Measurements from ENCODE around the gene ARFGAP1. TPM values are rescaled to one million over a fixed set of nuclear protein-coding genes. Genes with fewer than 3 reads are reported as not detected.

ARFGAP1 gene
- total and polyA plus RNA-seq, 2 of the 8 experiments (the other 6 are each of a cell fraction or from before 2014, with no cell fraction given): 93.7 to 100 TPM

DNA sequence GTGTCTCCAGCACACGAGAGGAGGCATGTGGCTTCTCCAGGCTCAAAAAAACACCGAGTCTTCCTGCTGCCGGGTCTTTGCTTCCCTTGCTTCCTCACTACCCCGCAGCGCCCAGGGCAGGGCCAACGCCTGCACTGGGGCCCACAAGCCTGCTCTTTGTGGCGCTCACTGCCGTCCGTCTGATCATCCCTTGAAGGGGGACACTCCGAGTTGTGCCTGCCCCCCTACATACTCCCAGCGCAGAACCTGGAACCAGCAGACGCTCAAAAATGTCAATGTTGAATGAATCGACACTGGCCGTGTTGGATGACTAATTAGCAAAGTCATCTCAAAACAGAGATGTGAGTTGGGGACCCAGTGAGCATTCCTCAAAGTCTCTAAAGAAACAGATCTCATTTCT is 8.1 kb upstream of the ARFGAP1 start:
- no peak overlapping the region for H4K8ac ChIP-seq (ENCODE audit: extremely low read depth, insufficient read depth, low read length)
- H3K18ac ChIP-seq (ENCODE audit: extremely low read depth, low read length): no peak overlapping the region
- H3K9ac ChIP-seq (replicated peaks in 1 of 4; ENCODE audit: extremely low read depth in 1 of 4, low read depth in 3 of 4, low read length in 3 of 4): no peak overlapping the region; a peak in 1 of 7 replicates
- H2AFZ ChIP-seq (ENCODE audit: low read length): no peak overlapping the region
- no peak overlapping the region for H3K14ac ChIP-seq (ENCODE audit: insufficient read length)
- 0 out of 2 replicates have a peak overlapping the region, but pooled peaks have one; percentile 46 for H2BK15ac ChIP-seq (ENCODE audit: low read length)
- H3K27ac ChIP-seq (ENCODE audit: low read depth, low read length): no peak overlapping the region
- no peaks in the 10 kb centered on the region for H3K36me3 ChIP-seq (ENCODE audit: control insufficient read depth in 2 of 4, insufficient read depth in 4 of 4, low read length in 3 of 4)
- DNase-seq (ENCODE audit: low read depth in 1 of 2, low spot score in 2 of 2) (no peak), FAIRE-seq (no peak)
- no peak overlapping the region for H3K4me2 ChIP-seq (ENCODE audit: insufficient read depth in 1 of 2, low read depth in 2 of 2, low read length in 2 of 2)
- H3K4me3 ChIP-seq (ENCODE audit: extremely low read depth in 1 of 4, insufficient read depth in 2 of 4, low read depth in 3 of 4, low read length in 4 of 4): no peak overlapping the region
- H4K5ac ChIP-seq (ENCODE audit: insufficient read length, low read depth, low read length): no peak overlapping the region
- no peak overlapping the region for H3K23ac ChIP-seq (ENCODE audit: insufficient read length)
- H3K27me3 ChIP-seq (replicated peaks in 1 of 4; ENCODE audit: control insufficient read depth in 3 of 4, extremely low read depth in 1 of 4, insufficient read depth in 3 of 4, low read length in 3 of 4): peaks cover 0 to 2% (median 0%) of the 10 kb centered on the region in 4 experiments; a peak in 2 of 7 replicates
- no peak overlapping the region for H2AK5ac ChIP-seq (ENCODE audit: low read depth, low read length)
- H4K20me1 ChIP-seq (replicated peaks in 1 of 2; ENCODE audit: control insufficient read depth in 1 of 2, insufficient read depth in 2 of 2, low read length in 2 of 2): peaks cover 0 to 2% of the 10 kb centered on the region in 2 experiments
- no peak overlapping the region for H3K4ac ChIP-seq (replicated peaks; ENCODE audit: insufficient read length, low read depth, low read length)
- H3K9me3 ChIP-seq (ENCODE audit: insufficient read depth in 2 of 2, low read depth in 1 of 2, low read length in 1 of 2): no peaks in the 10 kb centered on the region
- ChIA-PET POLR2A (ENCODE audit: partially characterized antibody) (interaction anchor here (0.7 to 1.8 kb wide), 3 partner anchors 9 to 218 kb away, joined by 3 to 4 read pairs (median 3); no protein-coding TSS in a partner anchor), CTCF (ENCODE audit: partially characterized antibody) (interaction anchor here (0.6 to 11.0 kb wide), 3 partner anchors 9 to 40 kb away, joined by 3 to 63 read pairs (median 4); no protein-coding TSS in a partner anchor)
- TF ChIP-seq BCL11A (IDR thresholded peaks at IDR 0.05; ENCODE audit: low read depth in 2 of 2, low read length in 2 of 2) (no peak), CBX8 (IDR thresholded peaks at IDR 0.05; ENCODE audit: borderline replicate concordance, low read depth, low read length) (no peak)
- H2BK5ac ChIP-seq (ENCODE audit: low read depth, low read length): no peak overlapping the region
- no peaks in the 10 kb centered on the region for H3K79me1 ChIP-seq (ENCODE audit: low read depth, low read length)
- no peak overlapping the region for H3K56ac ChIP-seq (replicated peaks; ENCODE audit: insufficient read length, low read depth, low read length)
- H3K23me2 ChIP-seq (ENCODE audit: low read depth, low read length): no peaks in the 10 kb centered on the region
- 0 out of 2 replicates have a peak overlapping the region, but pooled peaks have one; percentile 68 for H2BK12ac ChIP-seq (ENCODE audit: low read depth, low read length)
- H2BK20ac ChIP-seq (ENCODE audit: low read length): no peak overlapping the region
- WGBS, 2 experiments (ENCODE audit: extremely low coverage in 1 of 2, insufficient coverage in 1 of 2, insufficient read length in 1 of 2, insufficient replicate concordance in 2 of 2, low coverage in 1 of 2, low lambda C conversion rate in 2 of 2, missing lambda C conversion rate in 1 of 2): 86% methylated on average over 14 of the region's 14 CpGs; no CpG with 5 or more reads in 1 of the 2 experiments
- H3K4me1 ChIP-seq (replicated peaks in 1 of 4; ENCODE audit: control insufficient read depth in 3 of 4, insufficient read depth in 4 of 4, low read length in 3 of 4): peaks cover 0 to 2% (median 0%) of the 10 kb centered on the region in 4 experiments; a peak in 2 of 7 replicates
- no peak overlapping the region for H2BK120ac ChIP-seq (replicated peaks; ENCODE audit: low read depth, low read length)
- H4K91ac ChIP-seq (replicated peaks; ENCODE audit: insufficient read length, low read length): no peak overlapping the region
- H3K79me2 ChIP-seq (ENCODE audit: control insufficient read depth in 1 of 2, insufficient read depth in 2 of 2, low read length in 2 of 2): no peaks in the 10 kb centered on the region
